ENCODE data around the gene SEC61A2. TPM values are rescaled to one million over a fixed set of nuclear protein-coding genes. Genes with fewer than 3 reads are reported as not detected.

The SEC61A2 gene
- total RNA-seq (10 to 100 TPM in 1 of 4 donors, 1 to 10 TPM in 3; 7.5 to 11.1 (median 9.1) TPM), polyA plus RNA-seq (1 to 10 TPM in 2 of 3 donors, under 1 TPM in 1; 0.69 to 3.2 (median 1.8) TPM)

DNA sequence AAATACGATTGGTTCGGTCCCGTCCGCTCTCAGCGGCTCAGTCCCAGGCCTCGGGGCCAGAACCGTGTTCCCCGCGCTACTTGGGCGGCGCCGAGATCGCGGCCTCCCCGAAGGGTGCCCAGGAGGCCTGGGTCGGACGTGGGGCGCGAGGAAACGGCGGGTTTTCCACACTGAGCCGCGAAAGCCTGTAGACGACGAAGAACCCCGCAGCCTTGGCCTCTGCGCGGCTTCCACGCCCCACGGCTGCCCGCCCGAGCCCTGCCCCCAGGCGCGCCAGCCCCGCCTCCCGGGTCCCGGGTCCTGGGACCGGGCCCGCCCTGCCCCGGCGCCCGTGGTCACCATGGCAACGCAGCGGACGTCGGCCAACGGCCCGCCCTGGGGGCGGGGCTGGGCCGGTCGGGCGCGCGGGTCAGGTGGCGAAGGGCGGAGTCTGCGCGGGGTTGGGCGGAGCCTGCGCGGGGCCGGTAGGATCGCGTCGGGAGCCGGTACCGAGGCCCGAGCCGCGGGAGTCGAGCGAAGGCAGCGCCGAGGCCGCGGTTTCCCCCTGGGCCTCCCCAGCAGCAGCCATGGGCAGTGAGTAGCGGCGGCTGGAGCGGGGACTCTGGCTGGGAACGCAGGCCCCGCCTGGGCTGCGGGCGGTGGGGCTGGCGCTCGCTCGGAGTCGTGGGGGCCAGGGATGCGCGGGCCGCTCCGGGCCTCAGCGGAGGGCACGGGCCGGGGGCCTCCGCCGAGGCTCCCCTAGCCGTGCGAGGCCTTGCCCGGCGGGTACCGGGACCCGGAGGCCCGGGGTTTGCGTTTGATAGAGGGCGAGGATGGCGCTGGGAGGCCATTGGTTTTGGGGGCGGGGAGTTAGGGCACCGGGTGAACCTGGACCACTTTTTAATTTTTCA, at the start of gene SEC61A2:
Gene SEC61A2 (plus strand): TSS at position 456 of the 890 bp plus-strand sequence. CDS start 111 bp downstream, at position 567.
- peak; percentile 97 for DNase-seq
- Histone ChIP-seq H3K27ac (peak within 1 kb of the TSS; percentile 93 to 96 (median 96)), H3K9me3 (no peaks in the 10 kb centered on the region), H3K27me3 (no peaks in the 10 kb centered on the region), H3K36me3 (peaks cover 0 to 12% (median 0%) of the 10 kb centered on the region in 4 donors), H3K4me1 (peaks cover 0 to 15% (median 10%) of the 10 kb centered on the region in 4 donors), H3K4me3 (peak within 1 kb of the TSS; percentile 61 to 100 (median 94))
- intact Hi-C loops (cut with DNase I) = loop anchor here (1.0 to 10.0 kb wide), 4 partner anchors 61 to 145 kb away; partner anchors contain the start of genes DHTKD1 and NUDT5
- TF ChIP-seq EP300 (IDR thresholded peaks at IDR 0.05) (no peak), POLR2AphosphoS5 (IDR thresholded peaks at IDR 0.05) (peak; percentile 42 to 85 (median 77)), POLR2A (IDR thresholded peaks at IDR 0.05) (peak; percentile 22 to 32)
- TF ChIP-seq, protein P1, sequence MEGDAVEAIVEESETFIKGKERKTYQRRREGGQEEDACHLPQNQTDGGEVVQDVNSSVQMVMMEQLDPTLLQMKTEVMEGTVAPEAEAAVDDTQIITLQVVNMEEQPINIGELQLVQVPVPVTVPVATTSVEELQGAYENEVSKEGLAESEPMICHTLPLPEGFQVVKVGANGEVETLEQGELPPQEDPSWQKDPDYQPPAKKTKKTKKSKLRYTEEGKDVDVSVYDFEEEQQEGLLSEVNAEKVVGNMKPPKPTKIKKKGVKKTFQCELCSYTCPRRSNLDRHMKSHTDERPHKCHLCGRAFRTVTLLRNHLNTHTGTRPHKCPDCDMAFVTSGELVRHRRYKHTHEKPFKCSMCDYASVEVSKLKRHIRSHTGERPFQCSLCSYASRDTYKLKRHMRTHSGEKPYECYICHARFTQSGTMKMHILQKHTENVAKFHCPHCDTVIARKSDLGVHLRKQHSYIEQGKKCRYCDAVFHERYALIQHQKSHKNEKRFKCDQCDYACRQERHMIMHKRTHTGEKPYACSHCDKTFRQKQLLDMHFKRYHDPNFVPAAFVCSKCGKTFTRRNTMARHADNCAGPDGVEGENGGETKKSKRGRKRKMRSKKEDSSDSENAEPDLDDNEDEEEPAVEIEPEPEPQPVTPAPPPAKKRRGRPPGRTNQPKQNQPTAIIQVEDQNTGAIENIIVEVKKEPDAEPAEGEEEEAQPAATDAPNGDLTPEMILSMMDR (IDR thresholded peaks at IDR 0.05) = no peak
- 0 to 1% methylated on average over 108 of the region's 108 CpGs for WGBS, 2 donors

DNA sequence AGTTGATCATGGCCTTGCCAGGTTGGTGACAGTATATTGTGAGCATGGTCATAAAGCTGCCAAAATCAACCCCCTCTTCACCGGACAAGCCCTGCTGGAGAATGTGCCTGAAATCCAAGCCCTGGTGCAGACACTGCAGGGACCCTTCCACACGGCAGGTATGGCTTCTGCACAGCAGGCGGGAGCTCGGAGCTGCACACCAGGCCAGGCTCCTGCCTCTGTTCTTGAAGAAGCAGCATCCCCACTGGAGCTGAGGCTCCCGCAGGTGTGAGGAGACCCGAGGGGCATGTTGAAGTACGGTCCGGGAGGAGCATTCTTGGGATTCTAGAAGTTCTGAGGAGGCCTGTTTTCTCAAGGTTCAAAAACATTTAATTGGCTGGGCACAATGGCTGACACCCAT, 48.0 kb upstream of the SEC61A2 start:
- Histone ChIP-seq H3K4me1 (no peaks in the 10 kb centered on the region), H3K27ac (no peak overlapping the region), H3K4me3 (no peak overlapping the region), H3K27me3 (no peaks in the 10 kb centered on the region), H3K36me3 (peaks cover 0 to 59% (median 13%) of the 10 kb centered on the region in 4 donors), H3K9me3 (no peaks in the 10 kb centered on the region)
- TF ChIP-seq EP300 (IDR thresholded peaks at IDR 0.05) (no peak), POLR2AphosphoS5 (IDR thresholded peaks at IDR 0.05) (no peak), POLR2A (IDR thresholded peaks at IDR 0.05) (no peak)
- TF ChIP-seq, protein P1 (IDR thresholded peaks at IDR 0.05) = no peak
- no peak for DNase-seq
- WGBS, 2 donors = 94 to 98% methylated on average over 8 of the region's 8 CpGs
- intact Hi-C loops (cut with DNase I) = no loop called here

DNA sequence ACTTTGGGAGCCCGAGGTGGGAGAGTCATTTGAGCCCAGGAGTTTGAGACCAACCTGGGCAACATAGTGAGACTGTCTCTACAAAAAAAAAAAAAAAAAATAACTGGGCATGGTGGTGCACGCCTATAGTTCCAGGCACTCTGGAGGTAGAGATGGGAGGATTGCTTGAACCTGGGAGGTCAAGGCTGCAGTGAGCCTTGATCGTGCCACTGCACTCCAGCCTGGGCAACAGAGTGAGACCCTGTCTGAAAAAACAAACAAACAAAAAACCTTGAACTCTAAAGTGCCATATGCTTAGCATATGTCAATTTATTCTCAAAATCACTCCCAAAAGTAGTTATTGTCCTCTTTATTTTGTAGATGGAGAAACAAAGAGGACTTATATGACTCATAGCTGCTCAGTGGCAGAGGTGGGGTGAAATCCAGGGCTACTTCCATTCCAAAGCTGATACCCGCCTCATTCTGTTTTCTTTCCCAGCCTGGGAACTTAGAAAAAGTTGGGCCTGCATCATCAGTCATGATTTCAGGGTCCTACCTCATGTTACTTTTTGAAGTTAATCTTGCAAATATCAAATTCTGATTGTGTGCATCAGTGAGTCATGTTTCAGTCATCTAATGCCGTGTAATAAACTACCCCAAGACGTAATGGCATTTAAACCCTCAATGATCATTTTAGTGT, 47.5 kb upstream of the SEC61A2 start:
- WGBS, 2 donors = 89 to 94% methylated on average over 6 of the region's 6 CpGs
- Histone ChIP-seq H3K27ac (no peak overlapping the region), H3K27me3 (no peaks in the 10 kb centered on the region), H3K4me3 (no peak overlapping the region), H3K36me3 (peaks cover 0 to 65% (median 17%) of the 10 kb centered on the region in 4 donors), H3K9me3 (no peaks in the 10 kb centered on the region), H3K4me1 (no peaks in the 10 kb centered on the region)
- TF ChIP-seq POLR2A (IDR thresholded peaks at IDR 0.05) = no peak
- no peak for TF ChIP-seq EP300 (IDR thresholded peaks at IDR 0.05)
- TF ChIP-seq, protein P1 (IDR thresholded peaks at IDR 0.05) = no peak
- no peak for TF ChIP-seq POLR2AphosphoS5 (IDR thresholded peaks at IDR 0.05)
- DNase-seq = no peak
- intact Hi-C loops (cut with DNase I) = no loop called here

DNA sequence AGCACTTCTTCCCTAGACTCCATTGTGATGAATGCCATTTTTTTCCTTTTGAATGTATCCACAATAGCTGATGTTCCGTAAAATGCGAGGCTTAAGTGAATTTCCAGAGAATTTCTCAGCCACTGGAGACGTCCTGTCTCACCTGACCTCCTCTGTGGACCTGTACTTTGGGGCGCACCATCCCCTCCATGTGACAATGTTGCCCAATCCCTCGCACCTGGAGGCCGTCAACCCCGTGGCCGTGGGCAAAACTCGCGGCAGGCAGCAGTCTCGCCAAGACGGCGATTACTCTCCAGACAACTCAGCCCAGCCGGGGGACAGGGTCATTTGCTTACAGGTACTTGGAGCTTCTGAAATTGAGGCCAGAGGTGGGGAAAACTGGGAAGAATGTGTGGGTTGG, 40.6 kb upstream of the SEC61A2 start:
- 95 to 96% methylated on average over 14 of the region's 14 CpGs for WGBS, 2 donors
- no peaks in the 10 kb centered on the region for H3K4me1 ChIP-seq
- no peak overlapping the region for H3K27ac ChIP-seq
- H3K27me3 ChIP-seq = no peaks in the 10 kb centered on the region
- intact Hi-C loops (cut with DNase I) = no loop called here
- no peak for DNase-seq
- peaks cover 15 to 95% (median 28%) of the 10 kb centered on the region in 4 donors for H3K36me3 ChIP-seq
- TF ChIP-seq, protein P1 (IDR thresholded peaks at IDR 0.05) = no peak
- TF ChIP-seq EP300 (IDR thresholded peaks at IDR 0.05) = no peak
- TF ChIP-seq POLR2AphosphoS5 (IDR thresholded peaks at IDR 0.05) = no peak
- no peak for TF ChIP-seq POLR2A (IDR thresholded peaks at IDR 0.05)
- H3K4me3 ChIP-seq = no peak overlapping the region
- H3K9me3 ChIP-seq = no peaks in the 10 kb centered on the region

Measured in sigmoid colon (tissue), 7 donors.